Ectodermal cell (in vitro differentiated cells): Measurements from ENCODE around the gene C1orf116.

Experiments
- H3K27ac ChIP-seq: 2 replicates; pipeline ENCODE4 v1.7.0; 2013; ENCODE audit warnings: mild to moderate bottlenecking, low read depth, low read length; ENCODE audit not compliant: insufficient read depth, poor library complexity, severe bottlenecking
- H3K27me3 ChIP-seq: 2 replicates; pipeline ENCODE4 v1.7.0; 2013; ENCODE audit warnings: mild to moderate bottlenecking, low read length; ENCODE audit not compliant: insufficient read depth, control insufficient read depth, poor library complexity, severe bottlenecking
- H3K36me3 ChIP-seq: one replicate; pipeline ENCODE4 v1.7.0; 2013; ENCODE audit warnings: low read length; ENCODE audit not compliant: control insufficient read depth, insufficient read depth
- H3K4me1 ChIP-seq: one replicate; pipeline ENCODE4 v1.7.0; 2013; ENCODE audit warnings: low read length; ENCODE audit not compliant: control insufficient read depth, insufficient read depth
- H3K4me3 ChIP-seq: 2 replicates; pipeline ENCODE4 v1.7.0; 2013; ENCODE audit warnings: low read depth, low read length, control low read depth; ENCODE audit not compliant: insufficient read depth
- H3K9me3 ChIP-seq: 2 replicates; pipeline ENCODE4 v1.7.0; 2013; ENCODE audit warnings: mild to moderate bottlenecking, low read length, moderate library complexity; ENCODE audit not compliant: control insufficient read depth
- WGBS, 2 experiments: methylation state at CpG; one replicate each; pipeline ENCODE4 v1.1.7; 2013; ENCODE audit warnings: missing lambda C conversion rate in 2 of 2; 5-methylcytosine and 5-hydroxymethylcytosine counted together

The C1orf116 gene

GRCh38 chr1:207072233-207072632, 39.7 kb upstream of the C1orf116 start:
- Histone ChIP-seq H3K27ac (no peak overlapping the region), H3K36me3 (no peaks in the 10 kb centered on the region), H3K4me1 (no peaks in the 10 kb centered on the region), H3K4me3 (no peak overlapping the region), H3K27me3 (no peaks in the 10 kb centered on the region), H3K9me3 (no peaks in the 10 kb centered on the region)
- WGBS, 2 experiments = 94 to 96% methylated on average over 8 of the region's 8 CpGs

- Histone ChIP-seq H3K27ac (no peak overlapping the region), H3K4me1 (no peaks in the 10 kb centered on the region), H3K4me3 (no peak overlapping the region), H3K27me3 (no peaks in the 10 kb centered on the region), H3K9me3 (no peaks in the 10 kb centered on the region), H3K36me3 (no peaks in the 10 kb centered on the region)
- WGBS, 2 experiments = 93 to 97% methylated on average over 6 of the region's 6 CpGs
These were observed 38.9 kb upstream of the C1orf116 start for GRCh38 chr1:207071426-207071825.

- Histone ChIP-seq H3K4me3 (no peak overlapping the region), H3K9me3 (no peaks in the 10 kb centered on the region), H3K27me3 (no peaks in the 10 kb centered on the region), H3K4me1 (no peaks in the 10 kb centered on the region), H3K36me3 (no peaks in the 10 kb centered on the region), H3K27ac (no peak overlapping the region)
- 88 to 96% methylated on average over 4 of the region's 4 CpGs for WGBS, 2 experiments
These were observed 38.3 kb upstream of the C1orf116 start for GRCh38 chr1:207070811-207071210.

- 93 to 94% methylated on average over 5 of the region's 5 CpGs for WGBS, 2 experiments
These were observed 37.4 kb upstream of the C1orf116 start for GRCh38 chr1:207069858-207070506.

DNA sequence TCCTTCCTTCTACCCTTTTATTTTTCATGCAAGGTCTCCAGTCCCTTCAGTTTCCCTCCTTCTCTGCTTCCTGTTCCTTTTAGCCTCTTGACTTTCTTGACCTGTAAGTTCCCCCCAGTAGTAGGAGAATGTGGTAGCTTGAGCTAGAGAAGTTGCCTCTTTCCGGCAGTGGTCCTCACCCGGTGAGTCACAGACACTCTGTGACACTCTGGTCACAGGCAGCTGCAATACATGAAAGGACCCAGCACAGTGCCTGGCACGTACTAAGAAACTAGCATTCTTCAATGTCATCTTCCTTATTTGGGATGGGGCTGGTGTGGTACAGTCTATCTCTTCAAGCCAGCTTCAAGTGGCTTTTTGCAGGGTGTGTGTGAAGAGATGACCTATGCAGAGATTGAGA, 36.5 kb upstream of the C1orf116 start:
- no peak overlapping the region for H3K27ac ChIP-seq
- 92 to 96% methylated on average over 3 of the region's 3 CpGs for WGBS, 2 experiments
- H3K4me1 ChIP-seq = no peaks in the 10 kb centered on the region
- no peaks in the 10 kb centered on the region for H3K36me3 ChIP-seq
- H3K4me3 ChIP-seq = no peak overlapping the region
- no peaks in the 10 kb centered on the region for H3K9me3 ChIP-seq
- no peaks in the 10 kb centered on the region for H3K27me3 ChIP-seq

More at GRCh38 chr1:207069858-207070506, 37.4 kb upstream of the C1orf116 start:
- no peak overlapping the region for H3K4me3 ChIP-seq
- H3K4me1 ChIP-seq = no peaks in the 10 kb centered on the region
- no peaks in the 10 kb centered on the region for H3K27me3 ChIP-seq
- no peaks in the 10 kb centered on the region for H3K9me3 ChIP-seq
- no peak overlapping the region for H3K27ac ChIP-seq
- no peaks in the 10 kb centered on the region for H3K36me3 ChIP-seq

DNA sequence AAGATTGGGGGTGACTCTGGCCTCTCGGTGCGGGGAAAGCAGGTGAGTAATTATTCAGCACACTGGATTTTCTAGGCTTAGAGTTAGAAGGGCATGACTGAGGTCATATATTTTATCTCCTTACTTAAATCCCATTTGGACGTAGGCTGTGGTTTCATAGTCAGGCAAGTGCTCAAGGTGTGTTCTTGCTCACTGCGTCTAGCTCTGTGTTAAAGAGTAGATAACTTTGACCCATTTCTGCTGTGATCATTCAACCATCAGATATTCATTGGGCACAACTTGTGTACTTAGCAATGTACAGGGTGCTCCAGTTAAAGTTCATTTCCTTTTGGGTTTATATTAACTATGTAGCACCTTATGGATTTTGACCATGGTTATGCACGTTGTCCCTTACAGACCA, 35.1 kb upstream of the C1orf116 start:
- no peaks in the 10 kb centered on the region for H3K4me1 ChIP-seq
- no peaks in the 10 kb centered on the region for H3K36me3 ChIP-seq
- no peak overlapping the region for H3K4me3 ChIP-seq
- 82 to 89% methylated on average over 5 of the region's 5 CpGs for WGBS, 2 experiments
- no peaks in the 10 kb centered on the region for H3K27me3 ChIP-seq
- no peaks in the 10 kb centered on the region for H3K9me3 ChIP-seq
- no peak overlapping the region for H3K27ac ChIP-seq

DNA sequence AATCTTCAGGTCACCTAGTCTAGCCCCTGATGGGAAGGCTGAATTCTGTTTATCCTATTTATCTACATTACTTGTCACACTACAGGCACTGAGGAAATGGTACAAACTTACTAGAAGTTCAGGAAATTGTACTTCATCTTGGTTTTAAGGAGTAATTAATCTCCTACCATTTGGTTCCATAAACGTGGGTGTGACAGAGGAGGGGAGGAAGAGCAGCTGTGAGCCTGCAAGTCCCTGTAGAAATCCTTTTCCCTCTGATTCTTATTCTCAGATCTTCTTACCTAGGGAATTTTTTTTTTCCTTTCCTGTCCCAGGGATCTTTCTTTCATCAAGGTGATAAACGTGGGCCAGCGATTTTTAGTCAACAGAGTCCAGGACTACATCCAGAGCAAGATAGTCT, 34.6 kb upstream of the C1orf116 start:
- Histone ChIP-seq H3K9me3 (no peaks in the 10 kb centered on the region), H3K27ac (no peak overlapping the region), H3K4me3 (no peak overlapping the region), H3K27me3 (no peaks in the 10 kb centered on the region), H3K36me3 (no peaks in the 10 kb centered on the region), H3K4me1 (no peaks in the 10 kb centered on the region)
- 84 to 91% methylated on average over 3 of the region's 3 CpGs for WGBS, 2 experiments

- no peak overlapping the region for H3K27ac ChIP-seq
- no peaks in the 10 kb centered on the region for H3K27me3 ChIP-seq
- H3K4me1 ChIP-seq = peaks cover 3% of the 10 kb centered on the region
- H3K9me3 ChIP-seq = no peaks in the 10 kb centered on the region
- H3K4me3 ChIP-seq = no peak overlapping the region
- 92 to 95% methylated on average over 8 of the region's 8 CpGs for whole genome bisulfite sequencing, 2 experiments
- H3K36me3 ChIP-seq = no peaks in the 10 kb centered on the region
These were observed 32.0 kb upstream of the C1orf116 start for GRCh38 chr1:207064561-207064960.

- Histone ChIP-seq H3K27ac (no peak overlapping the region), H3K27me3 (no peaks in the 10 kb centered on the region), H3K9me3 (no peaks in the 10 kb centered on the region), H3K4me1 (peaks cover 3% of the 10 kb centered on the region), H3K36me3 (no peaks in the 10 kb centered on the region), H3K4me3 (no peak overlapping the region)
- 92 to 94% methylated on average over 5 of the region's 5 CpGs for WGBS, 2 experiments
These were observed 30.5 kb upstream of the C1orf116 start for GRCh38 chr1:207063014-207063413.

DNA sequence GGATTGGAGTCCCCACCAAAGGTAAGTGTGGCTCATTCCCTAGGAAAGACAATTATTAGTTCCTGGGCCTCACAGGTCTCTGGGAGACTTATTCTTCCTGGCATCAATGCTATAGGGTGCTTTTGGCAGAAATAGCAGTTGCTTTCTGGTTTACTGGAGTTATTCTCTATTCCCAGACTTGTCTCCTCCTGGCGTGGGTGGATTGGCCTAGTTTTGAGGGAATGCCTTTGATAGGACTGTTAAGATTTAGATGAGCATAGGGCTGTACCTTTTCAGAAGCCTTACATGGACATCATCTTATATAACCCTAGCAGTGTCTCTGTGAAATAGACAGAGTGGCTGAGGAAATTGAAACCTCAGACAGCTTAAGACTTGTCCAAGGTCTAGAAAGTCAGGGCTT, 29.5 kb upstream of the C1orf116 start:
- WGBS, 2 experiments = 75 to 100% methylated on average over 1 of the region's 1 CpG
- Histone ChIP-seq H3K27me3 (no peaks in the 10 kb centered on the region), H3K4me3 (no peak overlapping the region), H3K9me3 (no peaks in the 10 kb centered on the region), H3K27ac (no peak overlapping the region), H3K36me3 (no peaks in the 10 kb centered on the region), H3K4me1 (peaks cover 3% of the 10 kb centered on the region)

- no peaks in the 10 kb centered on the region for H3K36me3 ChIP-seq
- 95 to 97% methylated on average over 3 of the region's 3 CpGs for WGBS, 2 experiments
- peaks cover 3% of the 10 kb centered on the region for H3K4me1 ChIP-seq
- H3K27ac ChIP-seq = no peak overlapping the region
- no peaks in the 10 kb centered on the region for H3K9me3 ChIP-seq
- H3K27me3 ChIP-seq = no peaks in the 10 kb centered on the region
- no peak overlapping the region for H3K4me3 ChIP-seq
These were observed 28.0 kb upstream of the C1orf116 start for GRCh38 chr1:207060596-207060995.
